K562 (cell line): ENCODE results near the gene GFOD1. TPM values are rescaled to one million over a fixed set of nuclear protein-coding genes. Genes with fewer than 3 reads are reported as not detected.

Experiments
- C11orf30 ChIP-seq: fragments of 450-650 bp; IDR thresholded peaks from 2 replicates; pipeline ENCODE4 v1.6.1; 2016; ENCODE audit warnings: low read depth, mild to moderate bottlenecking
- EP400 ChIP-seq: fragments of 450-650 bp; IDR thresholded peaks from 2 replicates; pipeline ENCODE4 v1.6.1; 2017; ENCODE audit warnings: antibody characterized with exemption, mild to moderate bottlenecking, moderate library complexity
- KLF10 ChIP-seq: fragments of 250-450 bp; sonication (Bioruptor Pico); IDR thresholded peaks from 2 replicates; pipeline ENCODE4 v1.6.1; 2021; ENCODE audit warnings: matching md5 sums
- KLF6 ChIP-seq: fragments of 250-450 bp; sonication (Bioruptor Pico); IDR thresholded peaks from 2 replicates; pipeline ENCODE4 v1.4.0; 2020; ENCODE audit warnings: mild to moderate bottlenecking, moderate library complexity, borderline replicate concordance
- MCM5 ChIP-seq: fragments of 450-650 bp; IDR thresholded peaks from 2 replicates; pipeline ENCODE4 v1.6.1; 2016; ENCODE audit warnings: low read depth
- MGA ChIP-seq: fragments of 450-650 bp; IDR thresholded peaks from 2 replicates; pipeline ENCODE4 v1.6.1; 2016; ENCODE audit warnings: mild to moderate bottlenecking, moderate library complexity
- RBBP5 ChIP-seq: fragments of 200-600 bp; sonication (generic); IDR thresholded peaks from 2 replicates; pipeline ENCODE4 v1.6.1; 2012; ENCODE audit warnings: borderline replicate concordance, mild to moderate bottlenecking, low read length, control low read depth, inconsistent platforms; ENCODE audit not compliant: insufficient read depth, poor library complexity, severe bottlenecking
- SMAD4 ChIP-seq: fragments of 250-450 bp; sonication (Bioruptor Pico); conservative IDR thresholded peaks from 2 replicates; pipeline ENCODE4 v1.8.0; 2021; ENCODE audit warnings: inconsistent platforms, mild to moderate bottlenecking, moderate library complexity
- TEAD4 ChIP-seq, 2 experiments: sonication (generic) in 1 of 2; formaldehyde crosslinking in 1 of 2; IDR thresholded peaks; 2 replicates each; pipeline versions ENCODE4 v1.6.1 to v1.8.0; 2012 to 2022; ENCODE audit warnings: borderline replicate concordance in 1 of 2, inconsistent platforms in 1 of 2, low read length in 1 of 2, mild to moderate bottlenecking in 1 of 2, missing genetic modification reagents in 1 of 2
- TFE3 ChIP-seq: fragments of 450-650 bp; formaldehyde crosslinking; IDR thresholded peaks from 2 replicates; pipeline ENCODE4 v1.4.0; 2020; ENCODE audit warnings: mild to moderate bottlenecking, mixed read lengths
- ZBTB17 ChIP-seq: fragments of 450-650 bp; formaldehyde crosslinking; IDR thresholded peaks from 2 replicates; pipeline ENCODE4 v1.4.0; 2020; ENCODE audit warnings: mild to moderate bottlenecking
- ZNF584 ChIP-seq: fragments of 200-800 bp; sonication (Bioruptor generic); IDR thresholded peaks from 2 replicates; pipeline ENCODE4 v1.6.1; 2016; ENCODE audit warnings: low read depth, mild to moderate bottlenecking, missing genetic modification characterization, missing compliant biosample characterization
- ZNF766 ChIP-seq: fragments of 200-800 bp; sonication (Bioruptor generic); conservative IDR thresholded peaks from 2 replicates; pipeline ENCODE4 v1.6.1; 2016; ENCODE audit warnings: missing genetic modification characterization, missing compliant biosample characterization
- ZNF778 ChIP-seq: fragments of 450-650 bp; formaldehyde crosslinking; IDR thresholded peaks from 2 replicates; pipeline ENCODE4 v1.4.0; 2020; ENCODE audit warnings: mild to moderate bottlenecking, moderate library complexity
- polyA plus RNA-seq, 8 experiments: library from polyadenylated mRNA; depleted of rRNA in 4 of 8; stranded (reverse) in 5 of 8; unstranded in 3 of 8; fragments of >200 nt; fragmentation: Nextera tagmentation in 2 of 8; fragmentation: Illumina TruSeq in 1 of 8; extraction: Ambion mirVana in 2 of 8; extraction: Trizol in 1 of 8; gene quantifications; 2 replicates each; pipeline versions ENCODE4 v1.2.1 to v1.2.3, GENCODE V29; 2011 to 2014; ENCODE audit warnings: inconsistent platforms in 1 of 8, missing spikeins in 1 of 8
- total RNA-seq, 7 experiments: library from RNA; depleted of rRNA in 6 of 7; stranded (reverse); fragments of >200 nt in 6 of 7; fragmentation: Illumina TruSeq in 2 of 7; extraction: Trizol in 2 of 7; gene quantifications; 2 replicates each; pipeline versions ENCODE4 v1.2.1 to v1.2.3, GENCODE V29; 2011 to 2021; ENCODE audit warnings: low replicate concordance in 1 of 7

Gene GFOD1
- total and polyA plus RNA-seq, 9 of the 15 experiments (the other 6 are each of a cell fraction or from before 2014, with no cell fraction given): 3.8 to 12.0 (median 8.2) TPM

- no peak for TF ChIP-seq MGA
- peak; percentile 92 for TF ChIP-seq SMAD4 (CRISPR knock-in tag)
- TF ChIP-seq TFE3 (CRISPR knock-in tag): no peak
- TF ChIP-seq MCM5: no peak
- peak; percentile 87 for TF ChIP-seq ZNF766 (CRISPR knock-in tag)
- 0 out of 2 replicates have a peak, but pooled peaks have one; percentile 55 for TF ChIP-seq ZNF584 (CRISPR knock-in tag)
- TF ChIP-seq KLF10 (CRISPR knock-in tag): no peak
- peak; percentile 56; the same call in 1 of the 2 replicates for TF ChIP-seq ZBTB17 (CRISPR knock-in tag)
- TF ChIP-seq EP400: no peak
- no peak for TF ChIP-seq C11orf30
- TF ChIP-seq KLF6 (CRISPR knock-in tag): peak; percentile 18; the same call in 1 of the 2 replicates
- no peak for TF ChIP-seq ZNF778 (CRISPR knock-in tag)
- no peak for TF ChIP-seq RBBP5
- peak; percentile 87 for TF ChIP-seq TEAD4 (IDR thresholded peaks at IDR 0.05; ENCODE audit: low read length)
- TF ChIP-seq TEAD4 (CRISPR knock-in tag; IDR thresholded peaks at IDR 0.05; ENCODE audit: borderline replicate concordance): no peak
Measured at GRCh38 chr6:13360671-13361540, 126.5 kb downstream of the GFOD1 start (continued).
